HG03442 (cell line): ENCODE data around the gene FAM234B.
"Not testable (repeated sequence)": the region's sequence is repeated elsewhere in the genome, so short reads cannot be mapped to it uniquely, and the experiment has no call there.

Experiments
- ATAC-seq: cut with Tn5 transposase; IDR thresholded peaks from one replicate; pipeline ENCODE4 v1.9.1; 2021; ENCODE audit warnings: mild to moderate bottlenecking, moderate library complexity; ENCODE audit not compliant: unreplicated experiment

Gene FAM234B

DNA sequence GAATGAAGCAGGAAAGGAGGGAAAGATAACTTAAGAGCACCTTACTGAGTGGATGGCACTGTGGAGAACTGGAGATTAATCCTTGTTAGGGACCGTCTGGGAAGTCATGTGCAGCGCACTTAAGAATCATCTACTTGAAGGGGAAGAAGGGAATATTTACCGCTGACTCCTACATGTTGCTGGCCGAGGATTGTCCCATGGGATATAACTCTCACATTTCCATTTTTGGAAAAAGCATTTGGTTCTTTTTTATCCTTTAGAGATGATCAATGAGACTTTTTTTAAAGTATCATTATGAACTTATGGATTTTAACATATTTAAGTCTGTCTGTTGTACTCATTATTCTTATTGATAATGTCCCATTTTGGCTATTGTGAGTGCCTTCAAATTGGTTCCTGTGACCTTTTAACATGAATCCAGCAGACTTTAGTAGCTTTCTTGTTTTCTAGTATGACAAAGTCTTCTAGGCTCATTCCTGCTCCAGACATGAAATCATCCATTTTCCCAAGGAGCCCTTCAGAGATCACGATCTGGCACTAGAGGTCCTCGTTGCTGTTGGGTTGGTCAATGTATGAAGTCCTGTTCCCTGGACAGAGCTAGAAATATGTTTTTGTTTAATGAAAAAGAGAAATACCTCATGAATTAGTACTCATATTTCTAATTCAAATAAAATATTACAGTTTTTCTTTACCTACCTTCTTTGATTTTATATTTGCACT, 20.2 kb upstream of the FAM234B start:
- ATAC-seq = no peak

DNA sequence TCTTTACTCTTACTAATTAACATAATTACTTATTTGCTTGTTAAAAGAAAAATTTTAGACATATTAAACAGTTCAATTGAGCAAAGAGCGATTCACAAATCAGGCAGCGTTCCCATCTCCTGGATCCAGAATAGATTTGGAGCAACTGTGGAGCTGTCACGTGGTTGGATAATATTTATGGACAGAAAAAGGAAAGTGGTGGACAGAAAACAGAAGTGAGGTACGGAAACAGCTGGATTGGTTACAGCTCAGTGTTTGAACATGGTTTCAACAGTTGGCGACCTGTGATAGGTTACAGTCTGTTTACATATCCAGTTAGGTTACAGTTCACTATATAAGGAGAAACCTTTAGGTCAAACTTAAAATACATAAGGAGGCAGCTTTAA, 19.7 kb upstream of the FAM234B start:
- ATAC-seq = no peak

DNA sequence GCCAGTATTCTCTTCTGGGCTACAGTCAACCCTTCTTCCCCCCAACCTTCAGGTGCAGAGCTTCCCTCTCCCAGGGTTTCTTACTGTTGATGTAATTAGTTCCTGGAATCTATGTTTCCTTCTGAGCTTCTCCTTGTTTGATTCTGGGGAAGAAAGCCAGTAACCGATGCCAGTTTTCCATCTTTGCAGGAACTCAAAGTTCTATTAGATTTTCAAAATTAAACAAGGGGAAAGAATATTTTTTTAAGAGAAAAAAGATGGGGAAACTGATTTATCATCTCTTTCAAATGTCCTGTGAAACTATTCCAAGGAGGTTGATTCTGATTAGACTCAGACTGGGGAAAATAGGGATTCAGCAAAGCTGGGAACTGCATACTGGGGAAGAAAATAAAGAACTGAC, 17.9 kb upstream of the FAM234B start:
- no peak for ATAC-seq

DNA sequence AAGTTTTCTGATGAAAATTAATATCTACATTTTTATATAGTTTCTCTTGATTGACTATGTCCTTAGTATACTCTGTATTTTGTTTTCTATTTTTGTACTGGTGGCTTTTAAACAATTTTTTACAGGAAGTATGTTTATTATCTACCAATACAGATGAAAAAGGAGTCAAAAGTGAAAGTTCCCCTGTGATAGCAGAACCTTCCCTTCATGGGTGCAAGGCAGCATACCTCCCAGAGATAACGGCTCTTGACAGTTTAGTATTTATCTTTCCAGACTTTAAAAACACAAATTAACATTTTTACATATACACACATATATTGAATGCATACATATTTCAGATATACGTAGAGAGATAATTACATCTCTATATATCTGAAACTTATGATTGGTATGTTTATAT, 17.1 kb upstream of the FAM234B start:
- no peak for ATAC-seq

DNA sequence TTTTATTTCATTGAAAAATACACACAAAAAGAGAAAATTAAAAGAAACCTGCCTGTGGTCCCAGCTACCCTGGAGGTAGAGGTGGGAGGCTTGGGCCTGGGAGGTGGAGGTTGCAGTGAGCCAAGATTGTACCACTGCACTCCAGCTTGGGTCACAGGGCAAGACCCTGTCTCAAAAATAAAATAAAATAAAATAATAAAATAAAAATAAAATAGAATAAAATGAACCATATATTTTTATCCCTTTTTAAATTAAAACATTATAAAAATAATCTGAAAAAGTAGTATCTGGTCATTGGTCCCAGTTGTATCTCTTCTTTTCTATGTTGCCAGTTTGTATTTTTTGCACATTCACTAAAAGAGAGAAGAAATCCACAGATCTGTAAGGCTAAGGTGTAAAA, 16.7 kb upstream of the FAM234B start:
- ATAC-seq = no peak

DNA sequence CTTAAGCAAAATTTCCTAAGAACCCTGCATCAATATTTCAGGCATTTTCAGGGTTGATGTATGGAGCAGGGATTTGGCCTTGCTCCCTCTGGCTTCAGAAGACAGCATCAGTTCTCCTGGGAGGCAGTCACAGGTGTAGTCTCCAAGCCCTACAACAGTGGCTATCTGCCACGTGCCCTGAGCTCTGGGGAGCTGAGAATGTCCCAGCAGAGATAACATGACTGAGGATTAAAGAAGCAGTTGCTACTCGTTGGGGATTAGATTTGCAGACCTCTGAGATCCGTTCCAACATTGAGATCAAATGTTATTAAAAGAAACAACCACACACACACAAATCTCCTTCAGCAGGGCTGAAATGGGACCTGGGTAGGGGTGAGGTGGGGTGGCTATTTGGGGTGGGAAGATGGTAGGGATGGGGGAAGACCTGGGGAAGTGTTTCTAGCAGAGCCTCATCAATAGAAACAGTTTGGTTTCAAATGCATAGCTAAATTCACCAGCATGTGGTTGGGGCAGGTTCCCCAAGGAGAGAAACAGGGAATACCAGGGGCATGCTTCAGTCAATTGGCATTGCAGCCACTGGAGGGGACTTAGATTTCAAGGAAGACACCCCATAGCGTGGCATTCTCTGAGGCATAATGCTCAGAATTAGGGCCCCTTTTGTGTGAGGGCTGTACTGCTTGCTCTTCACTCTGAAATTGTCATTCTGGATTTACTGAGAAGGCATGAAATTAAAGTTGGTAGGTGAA, 15.2 kb upstream of the FAM234B start:
- no peak for ATAC-seq

DNA sequence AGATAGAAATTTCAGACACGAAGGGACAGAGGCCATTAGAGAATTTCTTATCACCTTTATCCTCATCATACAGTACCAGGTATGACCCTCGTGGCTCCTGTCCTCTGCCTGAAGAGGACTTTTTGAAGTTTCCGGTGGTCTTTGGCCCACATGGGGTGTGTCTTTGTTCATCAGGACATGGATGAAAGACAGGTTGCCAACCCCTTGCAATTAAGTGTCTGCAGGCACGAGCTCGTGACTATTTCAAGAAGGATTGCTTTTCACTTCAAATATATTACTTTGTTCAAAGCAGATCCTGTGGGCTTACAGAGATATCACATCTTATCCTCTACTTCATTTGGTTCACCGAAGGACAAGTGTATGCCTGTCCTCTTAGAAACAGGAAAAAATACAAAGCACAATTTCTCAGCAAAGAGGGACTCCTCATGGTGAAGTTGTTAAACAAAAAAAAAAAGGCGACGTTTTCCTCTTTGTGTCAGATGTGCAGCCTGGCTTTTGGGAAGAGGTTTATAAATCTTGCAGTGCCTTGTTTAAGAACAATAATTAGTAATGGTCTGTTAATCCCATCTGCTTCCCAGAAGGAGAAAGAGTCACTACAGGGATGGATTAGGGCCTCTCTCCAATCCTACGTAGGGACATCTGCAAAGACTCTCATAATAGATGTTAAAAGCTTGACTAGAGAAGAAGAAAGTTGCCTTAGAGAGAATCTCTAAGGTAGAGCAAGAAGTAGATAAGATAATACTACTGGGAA, 13.5 kb upstream of the FAM234B start:
- no peak for ATAC-seq

DNA sequence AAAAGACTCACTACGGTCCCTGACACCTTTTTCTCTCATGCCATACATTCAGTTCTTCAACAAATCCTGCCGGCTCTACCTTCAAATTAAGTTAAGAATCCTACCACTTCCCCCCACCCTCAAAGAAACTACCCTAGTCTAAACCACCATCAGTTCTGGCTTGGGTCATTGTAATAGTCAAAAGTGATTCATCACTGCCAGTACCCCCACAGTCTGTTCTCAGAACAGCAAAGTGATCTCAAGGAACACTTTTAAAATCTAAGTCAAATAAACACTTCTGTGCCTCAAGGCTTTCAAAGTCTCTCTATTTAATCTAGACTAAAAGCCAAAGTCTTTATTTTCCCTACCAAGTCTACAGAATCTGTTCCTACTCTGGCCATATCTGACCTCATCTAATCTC, 12.0 kb upstream of the FAM234B start:
- ATAC-seq = no peak

DNA sequence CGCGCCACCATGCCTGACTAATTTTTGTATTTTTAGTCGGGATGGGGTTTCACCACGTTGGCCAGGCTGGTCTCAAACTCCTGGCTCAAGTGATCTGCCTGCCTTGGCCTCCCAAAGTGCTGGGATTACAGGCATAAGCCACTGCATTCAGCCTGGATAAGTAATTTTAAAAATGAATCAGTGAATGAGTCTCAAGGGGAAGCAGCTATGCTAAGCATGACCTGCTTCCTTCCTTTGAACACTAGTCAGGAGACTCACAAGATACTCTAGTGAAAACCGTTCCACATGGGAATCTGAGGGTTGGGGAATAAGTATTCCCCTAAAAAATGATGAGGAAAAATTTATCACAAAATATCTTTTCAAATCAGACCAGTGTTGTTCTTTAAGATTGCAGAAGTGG, 10.7 kb upstream of the FAM234B start:
- ATAC-seq = no peak

DNA sequence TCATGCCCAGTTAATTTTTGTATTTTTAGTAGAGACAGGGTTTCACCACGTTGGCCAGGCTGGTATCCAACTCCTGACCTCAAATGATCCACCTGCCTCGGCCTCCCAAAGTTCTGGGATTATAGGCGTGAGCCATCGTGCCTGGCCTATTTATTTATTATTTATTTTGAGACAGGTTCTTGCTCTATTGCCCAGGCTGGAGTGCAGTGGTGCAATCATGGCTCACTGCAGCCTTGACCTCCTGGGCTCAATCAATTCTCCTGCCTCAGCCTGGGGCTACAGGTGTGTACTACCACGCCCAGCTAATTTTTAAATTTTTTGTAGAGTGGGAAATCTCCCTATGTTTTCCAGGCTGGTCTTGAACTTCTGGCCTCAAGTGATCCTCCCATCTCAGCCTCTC, 8.8 kb upstream of the FAM234B start:
- not testable (repeated sequence) for ATAC-seq

DNA sequence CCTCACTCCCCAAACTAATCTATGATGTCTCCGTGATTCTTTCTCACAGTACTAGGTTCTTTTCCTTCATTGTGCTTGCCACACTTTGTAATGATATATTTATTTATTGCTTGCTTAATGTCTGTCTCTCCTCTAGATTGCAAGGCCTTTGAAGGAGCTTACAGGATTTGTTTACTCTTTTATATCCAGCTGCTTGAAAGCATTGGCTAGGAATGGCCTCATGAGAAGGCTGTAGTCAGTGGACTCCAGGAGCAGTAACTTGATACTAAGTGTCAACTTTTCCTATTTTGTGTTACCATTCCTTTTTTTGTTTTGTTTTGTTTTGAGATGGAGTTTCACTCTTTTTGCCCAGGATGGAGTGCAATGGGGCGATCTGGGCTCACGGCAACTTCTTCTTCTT, 7.3 kb upstream of the FAM234B start:
- ATAC-seq = no peak

DNA sequence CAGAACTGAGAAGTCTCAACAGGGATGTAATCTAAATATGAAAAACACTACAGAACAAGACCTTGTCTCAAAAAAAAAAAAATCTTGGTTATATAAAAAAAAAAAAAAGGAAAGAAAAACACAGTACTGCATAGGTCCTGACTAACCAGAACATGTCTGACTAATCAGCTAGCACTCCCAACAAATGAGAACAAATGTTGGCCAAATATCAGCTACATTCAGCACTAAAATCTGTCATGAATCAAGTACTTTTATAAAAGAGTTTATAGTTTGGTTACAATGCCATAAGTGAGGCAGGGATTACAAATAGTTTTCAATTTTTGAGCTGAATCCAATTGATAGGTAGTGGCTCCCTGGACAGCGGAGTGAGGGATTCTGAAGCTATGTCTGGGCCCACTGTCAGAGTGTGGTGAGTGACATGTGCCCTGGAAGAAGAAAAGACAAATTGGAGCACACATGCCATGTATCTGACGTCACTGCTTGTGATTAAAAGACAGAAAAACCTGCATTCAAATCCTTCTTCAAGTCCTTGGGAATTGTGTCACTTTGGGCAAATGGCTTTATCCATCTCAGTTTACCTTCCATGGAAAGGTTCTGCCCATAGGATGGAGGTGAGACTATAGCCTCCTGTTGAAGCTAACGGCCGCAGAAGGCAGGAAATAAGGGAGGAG, 5.6 kb upstream of the FAM234B start:
- ATAC-seq = no peak

DNA sequence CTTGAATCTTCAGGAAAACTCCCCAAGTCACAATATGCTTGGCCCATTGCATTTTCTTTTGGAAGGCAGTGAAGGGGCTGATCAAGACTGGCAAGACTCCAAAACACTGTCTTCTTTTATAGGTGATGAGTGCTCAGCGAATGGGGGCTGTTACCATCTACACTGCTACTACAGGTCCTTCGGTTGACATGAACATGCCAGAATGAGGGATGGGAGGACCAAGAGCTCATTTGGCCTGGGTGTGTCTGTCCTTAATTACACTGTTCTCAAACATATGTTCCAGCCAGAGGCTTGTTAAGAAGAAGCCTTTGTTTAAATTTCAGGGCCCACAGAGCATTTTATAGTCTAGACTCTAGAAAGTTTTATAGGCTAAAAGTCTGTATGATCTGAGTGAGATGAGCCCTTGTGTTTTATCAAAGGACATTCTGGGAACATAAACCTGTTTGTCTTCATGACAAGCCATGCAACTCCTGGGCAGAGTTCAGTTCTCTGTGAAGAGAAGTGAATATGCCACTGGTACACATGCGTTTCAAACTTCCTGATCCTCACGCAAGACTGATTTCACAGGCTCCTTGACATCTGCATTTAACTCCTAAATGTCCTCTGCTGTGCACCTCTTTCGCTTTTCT, 4.7 kb upstream of the FAM234B start:
- ATAC-seq = no peak

DNA sequence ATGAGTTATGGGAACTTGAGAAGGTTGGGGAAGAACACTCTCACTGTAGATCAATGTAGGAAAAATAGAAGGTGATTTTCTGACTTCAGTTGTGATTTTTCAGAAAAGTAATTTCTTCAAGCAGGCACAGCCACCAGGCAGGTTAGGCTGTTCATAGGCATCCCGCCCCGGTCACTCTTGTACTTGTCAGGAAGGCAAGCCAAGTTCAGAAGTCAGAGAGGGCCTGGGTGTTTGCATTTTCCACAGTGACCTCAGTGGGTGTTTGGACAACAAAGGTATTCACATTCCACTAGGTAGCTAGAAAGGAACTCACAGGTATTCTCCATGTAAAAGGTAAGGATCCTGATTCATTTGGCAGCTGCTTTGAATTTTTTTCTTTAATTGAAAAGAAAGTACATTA, 3.0 kb upstream of the FAM234B start:
- no peak for ATAC-seq

DNA sequence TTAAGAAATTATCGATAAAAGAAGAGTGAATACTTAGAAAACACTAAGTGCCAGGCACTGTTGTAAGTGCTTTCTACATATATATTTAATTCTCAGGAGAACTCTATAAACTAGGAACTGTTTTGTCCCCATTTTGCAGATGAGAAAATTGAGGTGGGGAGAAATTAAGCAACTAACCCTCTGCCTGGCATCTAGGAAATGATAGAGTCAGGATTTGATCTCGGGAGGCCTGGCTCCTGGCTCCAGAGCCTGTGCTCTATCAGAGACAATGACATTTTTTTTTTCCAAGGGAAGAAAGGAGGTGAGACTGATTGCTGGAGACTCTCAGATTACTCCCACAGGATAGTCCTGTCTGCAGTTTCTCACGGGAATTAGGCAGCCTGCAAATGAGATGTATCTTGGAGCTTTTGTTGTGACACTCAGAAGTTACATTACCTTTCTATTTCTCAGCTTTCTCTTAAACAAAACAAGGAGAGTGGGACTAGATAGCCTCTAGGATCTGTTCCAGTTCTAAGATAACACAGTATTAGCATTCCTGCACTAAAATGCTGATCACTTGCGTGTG, 1.4 kb upstream of the FAM234B start:
- no peak for ATAC-seq

DNA sequence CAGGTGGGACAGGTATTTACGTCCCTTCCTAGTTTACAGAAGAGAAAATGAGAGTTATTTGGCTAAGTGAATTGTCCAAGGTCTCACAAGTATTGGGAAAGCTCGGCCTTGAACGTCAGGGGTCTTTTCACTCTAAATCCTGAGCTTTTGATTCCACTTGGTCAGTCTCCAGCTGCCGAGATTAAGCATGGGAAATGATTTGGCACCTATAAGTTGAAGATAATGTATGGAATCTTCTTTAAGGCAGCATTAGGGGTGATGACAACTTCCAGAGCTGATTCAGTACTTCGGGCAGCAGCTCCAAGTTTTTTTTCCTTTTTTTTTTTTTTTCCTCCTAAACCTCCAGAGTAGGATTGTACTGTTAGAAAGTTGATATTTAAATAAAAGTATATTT, 722 bp downstream of the FAM234B start:
- ATAC-seq = no peak

DNA sequence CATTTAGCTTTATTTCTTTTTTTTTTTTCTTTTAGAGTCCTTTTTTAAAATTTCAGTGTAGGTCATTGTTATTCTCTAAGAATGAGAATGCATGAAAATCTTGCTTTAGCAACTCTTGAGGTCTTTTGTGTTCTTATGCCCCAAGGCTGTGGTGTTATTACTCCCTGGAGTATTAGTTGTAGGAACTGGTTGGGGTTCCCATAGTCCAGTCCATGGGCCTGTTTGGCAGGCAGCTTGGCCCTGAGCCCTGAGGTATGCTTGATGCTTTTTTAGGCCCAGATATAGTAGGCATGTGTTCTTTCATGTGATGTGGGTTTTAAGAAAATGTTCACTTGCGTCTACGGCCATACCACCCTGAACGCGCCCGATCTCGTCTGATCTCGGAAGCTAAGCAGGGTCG, 1.6 kb downstream of the FAM234B start:
- no peak for ATAC-seq

DNA sequence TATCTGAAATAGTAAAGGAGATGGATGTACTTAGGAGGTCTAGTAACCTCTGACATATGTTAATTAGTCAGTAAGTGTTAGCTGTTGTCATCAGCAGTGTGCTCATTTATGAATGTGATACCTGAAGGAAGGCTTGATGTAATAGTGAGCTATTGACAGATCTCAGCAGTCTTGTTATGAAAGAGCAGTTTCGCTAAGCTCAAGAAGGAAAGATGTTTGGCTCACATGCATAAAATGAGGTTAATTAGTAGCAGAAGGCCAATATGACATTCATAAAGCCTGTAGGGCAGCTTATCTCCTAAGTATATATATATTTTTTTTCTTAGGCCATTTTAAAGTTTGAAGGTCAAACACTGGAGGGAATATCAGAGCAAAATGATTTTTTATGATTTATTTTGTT, 2.8 kb downstream of the FAM234B start:
- ATAC-seq = no peak

DNA sequence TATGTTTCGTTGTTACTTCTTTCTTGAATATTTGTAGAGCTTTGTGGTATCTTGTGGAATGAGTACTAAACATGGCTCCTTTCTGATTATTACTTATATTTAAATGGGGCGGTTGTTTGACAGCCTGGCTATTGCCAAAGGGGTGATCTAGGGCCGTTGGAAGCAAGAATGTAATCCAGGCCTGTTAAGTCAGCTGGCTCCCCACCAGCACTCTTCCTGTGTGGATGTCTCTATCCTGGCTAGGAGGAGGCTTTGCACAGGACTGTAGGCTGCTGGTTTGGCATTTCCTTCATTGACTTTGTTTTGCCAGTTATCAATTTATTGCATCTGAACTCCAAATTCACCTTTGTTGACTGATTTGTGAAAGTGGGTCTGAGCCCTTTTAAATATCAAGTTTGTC, 5.6 kb downstream of the FAM234B start:
- no peak for ATAC-seq

DNA sequence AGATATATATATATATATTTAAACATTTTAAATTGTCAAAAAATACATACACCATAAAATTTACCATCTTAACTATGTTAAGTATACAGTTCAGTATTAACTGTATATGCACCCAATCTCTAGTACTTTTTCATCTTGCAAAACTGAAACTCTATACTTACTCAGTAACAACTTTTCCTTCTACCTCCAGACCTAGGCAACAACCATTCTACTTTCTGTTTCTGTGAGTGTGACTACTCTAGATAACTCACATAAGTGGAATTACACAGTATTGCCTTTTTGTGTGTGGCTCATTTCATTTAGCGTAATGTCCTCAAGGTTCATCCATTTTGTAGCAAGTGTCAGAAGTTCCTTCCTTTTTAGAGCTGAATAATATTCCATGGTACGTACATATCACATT, 8.2 kb downstream of the FAM234B start:
- no peak for ATAC-seq

DNA sequence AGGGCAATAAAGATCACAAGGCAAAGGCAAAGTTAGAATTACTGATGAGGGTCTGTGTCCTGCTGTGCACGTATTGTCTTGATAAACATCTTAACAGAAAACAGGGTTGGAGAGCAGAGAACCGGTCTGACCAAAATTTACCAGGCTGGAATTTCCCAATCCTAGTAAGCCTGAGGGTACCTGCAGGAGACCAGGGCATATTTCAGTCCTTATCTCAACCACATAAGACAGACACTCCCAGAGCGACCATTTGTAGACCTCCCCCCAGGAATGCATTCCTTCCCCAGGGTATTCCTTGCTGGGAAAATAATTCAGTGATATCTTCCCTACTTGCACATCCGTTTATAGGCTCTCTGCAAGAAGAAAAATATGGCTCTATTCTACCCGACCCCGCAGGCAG, 9.4 kb downstream of the FAM234B start:
- not testable (repeated sequence) for ATAC-seq
